GM23338 (cell line): ENCODE measurements around the gene AOAH. TPM values are rescaled to one million over a fixed set of nuclear protein-coding genes. Genes with fewer than 3 reads are reported as not detected.
"Not testable (repeated sequence)": the region's sequence is repeated elsewhere in the genome, so short reads cannot be mapped to it uniquely, and the experiment has no call there.

Source experiments
- ATAC-seq: fragments of 200-7000 bp; cut with Tn5 transposase; 3 replicates; pipeline ENCODE4 v1.9.1; 2020
- DNase-seq: peaks from one replicate; pipeline ENCODE4 v3.0.0-alpha.2; 2015; ENCODE audit warnings: low spot score
- H2AFZ ChIP-seq: fragments of 200-600 bp; sonication (generic); 2 replicates; pipeline ENCODE4 v1.8.0; 2016; ENCODE audit warnings: antibody characterized with exemption, mild to moderate bottlenecking, moderate library complexity
- H3F3A ChIP-seq: fragments of 200-600 bp; sonication (generic); replicated peaks from 2 replicates; pipeline ENCODE4 v1.8.0; 2017; ENCODE audit warnings: antibody characterized with exemption, mixed run types, low read depth
- H3K27ac ChIP-seq: fragments of 200-600 bp; sonication (generic); 2 replicates; pipeline ENCODE4 v1.6.1; 2016; ENCODE audit warnings: low read depth
- H3K27me3 ChIP-seq: fragments of 200-600 bp; sonication (generic); 2 replicates; pipeline ENCODE4 v1.8.0; 2016; ENCODE audit warnings: mild to moderate bottlenecking, mixed run types, moderate library complexity; ENCODE audit not compliant: insufficient read depth
- H3K36me3 ChIP-seq: fragments of 200-600 bp; sonication (generic); 2 replicates; pipeline ENCODE4 v1.8.0; 2016; ENCODE audit warnings: mild to moderate bottlenecking; ENCODE audit not compliant: insufficient read depth
- H3K4me1 ChIP-seq: fragments of 200-600 bp; sonication (generic); 2 replicates; pipeline ENCODE4 v1.8.0; 2016; ENCODE audit warnings: mild to moderate bottlenecking, moderate library complexity; ENCODE audit not compliant: insufficient read depth
- H3K4me2 ChIP-seq: fragments of 200-600 bp; sonication (generic); 2 replicates; pipeline ENCODE4 v1.7.1; 2017; ENCODE audit warnings: mixed run types
- H3K4me3 ChIP-seq: fragments of 200-600 bp; sonication (generic); 2 replicates; pipeline ENCODE4 v1.6.1; 2016; ENCODE audit warnings: mixed run types
- H3K79me2 ChIP-seq: fragments of 200-600 bp; sonication (generic); replicated peaks from 2 replicates; pipeline ENCODE4 v1.8.0; 2017; ENCODE audit warnings: mild to moderate bottlenecking; ENCODE audit not compliant: insufficient read depth
- H3K9me2 ChIP-seq: fragments of 200-600 bp; sonication (generic); 2 replicates; pipeline ENCODE4 v1.8.0; 2017; ENCODE audit not compliant: insufficient read depth
- H4K20me1 ChIP-seq: fragments of 200-600 bp; sonication (generic); replicated peaks from 2 replicates; pipeline ENCODE4 v1.8.0; 2017; ENCODE audit warnings: mild to moderate bottlenecking; ENCODE audit not compliant: insufficient read depth
- H3K27ac Mint-ChIP-seq: 2 replicates; pipeline ENCODE4 v1.8.0; 2020; ENCODE audit warnings: inconsistent platforms, mild to moderate bottlenecking, moderate library complexity, mixed read lengths
- H3K27me3 Mint-ChIP-seq: 3 replicates; pipeline ENCODE4 v1.8.0; 2022; ENCODE audit warnings: low read depth, mild to moderate bottlenecking, moderate library complexity, mixed read lengths, inconsistent platforms; ENCODE audit not compliant: insufficient read depth, poor library complexity
- H3K36me3 Mint-ChIP-seq: 3 replicates; pipeline ENCODE4 v1.8.0; 2021; ENCODE audit warnings: low read depth, mild to moderate bottlenecking, inconsistent platforms, moderate library complexity, mixed read lengths
- H3K4me1 Mint-ChIP-seq: 3 replicates; pipeline ENCODE4 v1.8.0; 2020; ENCODE audit warnings: mild to moderate bottlenecking, inconsistent platforms, mixed read lengths
- H3K4me3 Mint-ChIP-seq: 3 replicates; pipeline ENCODE4 v1.8.0; 2021; ENCODE audit warnings: moderate library complexity, mild to moderate bottlenecking, inconsistent platforms, mixed read lengths
- H3K9me3 Mint-ChIP-seq: 3 replicates; pipeline ENCODE4 v1.8.0; 2020; ENCODE audit warnings: moderate library complexity, mild to moderate bottlenecking, inconsistent platforms, mixed read lengths
- EZH2phosphoT487 ChIP-seq: fragments of 200-600 bp; sonication (generic); IDR thresholded peaks from one replicate; pipeline ENCODE4 v1.8.1; 2018; ENCODE audit warnings: antibody characterized with exemption; ENCODE audit not compliant: unreplicated experiment
- ZNF331 ChIP-seq: fragments of 250-450 bp; sonication (Bioruptor Pico); IDR thresholded peaks from 2 replicates; pipeline ENCODE4 v1.5.0; 2020; ENCODE audit warnings: low read depth, mild to moderate bottlenecking, moderate library complexity
- ZNF462 ChIP-seq: fragments of 250-450 bp; sonication (Bioruptor Pico); IDR thresholded peaks from 2 replicates; pipeline ENCODE4 v1.5.0; 2020; ENCODE audit warnings: mild to moderate bottlenecking, moderate library complexity
- polyA plus RNA-seq: library from polyadenylated mRNA; unstranded; fragments of >200 nt; fragmentation: Nextera tagmentation; extraction: Ambion mirVana; gene quantifications from 2 replicates; pipeline ENCODE4 v1.2.1, GENCODE V29; 2016
- total RNA-seq: library from RNA; depleted of rRNA; stranded (reverse); fragments of >200 nt; shearing (Covaris generic); gene quantifications from 2 replicates; pipeline ENCODE4 v1.2.3, GENCODE V29; 2014

Gene AOAH
- total and polyA plus RNA-seq, 2 experiments from 2014 or later, result not detected

DNA sequence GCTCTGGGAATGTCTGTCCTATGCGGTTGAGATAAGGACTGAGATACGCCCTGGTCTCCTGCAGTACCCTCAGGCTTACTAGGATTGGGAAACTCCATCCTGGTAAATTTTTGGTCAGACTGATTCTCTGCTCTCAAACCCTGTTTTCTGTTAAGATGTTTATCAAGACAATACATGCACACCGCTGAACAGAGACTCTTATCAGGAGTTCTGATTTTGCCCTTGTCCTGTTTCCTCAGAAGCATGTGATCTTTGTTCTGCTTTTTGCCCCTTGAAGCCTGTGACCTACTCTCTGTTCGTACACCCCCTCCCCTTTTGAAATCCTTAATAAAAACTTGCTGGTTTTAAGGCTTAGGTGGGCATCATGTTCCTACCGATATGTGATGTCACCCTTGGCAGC is 258.3 kb downstream of the AOAH start:
- H3K27ac ChIP-seq, H3K4me3 ChIP-seq, H3K9me2 ChIP-seq, H3K4me3 Mint-ChIP-seq, H3K4me1 ChIP-seq, DNase-seq, H2AFZ ChIP-seq, H3K4me1 Mint-ChIP-seq, H3K27ac Mint-ChIP-seq, H3K27me3 ChIP-seq, H3F3A ChIP-seq, H3K4me2 ChIP-seq, H3K9me3 Mint-ChIP-seq, H3K27me3 Mint-ChIP-seq, H3K36me3 ChIP-seq, ATAC-seq, H3K79me2 ChIP-seq, H4K20me1 ChIP-seq, H3K36me3 Mint-ChIP-seq: not testable (repeated sequence)

GRCh38 chr7:36464271-36464670 is 260.0 kb downstream of the AOAH start:
- H3K36me3 ChIP-seq, result no peaks in the 10 kb centered on the region
- no peaks in the 10 kb centered on the region for H3K9me2 ChIP-seq
- ATAC-seq (no peak), DNase-seq (no peak)
- H3K9me3 Mint-ChIP-seq, result peaks cover 10% of the 10 kb centered on the region
- no peaks in the 10 kb centered on the region for H3K27me3 ChIP-seq
- TF ChIP-seq ZNF331 (CRISPR knock-in tag), result no peak
- no peak for TF ChIP-seq ZNF462 (CRISPR knock-in tag)
- no peak for TF ChIP-seq EZH2phosphoT487
- no peaks in the 10 kb centered on the region for H3K79me2 ChIP-seq
- no peaks in the 10 kb centered on the region for H3K4me1 ChIP-seq
- no peak overlapping the region for H3K4me2 ChIP-seq
- H3K4me3 Mint-ChIP-seq, result no peak overlapping the region
- no peaks in the 10 kb centered on the region for H3K27me3 Mint-ChIP-seq
- H3K27ac Mint-ChIP-seq, result no peak overlapping the region
- H3K27ac ChIP-seq, result no peak overlapping the region
- peaks cover 8% of the 10 kb centered on the region; the same call in 1 of the 3 replicates for H3K36me3 Mint-ChIP-seq
- H3F3A ChIP-seq, result no peaks in the 10 kb centered on the region
- no peak overlapping the region for H3K4me3 ChIP-seq
- 0 out of 2 replicates have a peak overlapping the region, but pooled peaks have one; percentile 10 for H2AFZ ChIP-seq
- no peaks in the 10 kb centered on the region for H3K4me1 Mint-ChIP-seq
- H4K20me1 ChIP-seq, result no peaks in the 10 kb centered on the region
